CD4-positive, alpha-beta T cell treated with Interleukin-4 for 4 hours (primary cell): ENCODE data around the gene EDEM2.
"Not testable (repeated sequence)": the region's sequence is repeated elsewhere in the genome, so short reads cannot be mapped to it uniquely, and the experiment has no call there.

Experiments
- DNase-seq: peaks from one replicate; pipeline ENCODE4 v3.0.0-alpha.2; 2020

EDEM2 gene

DNA sequence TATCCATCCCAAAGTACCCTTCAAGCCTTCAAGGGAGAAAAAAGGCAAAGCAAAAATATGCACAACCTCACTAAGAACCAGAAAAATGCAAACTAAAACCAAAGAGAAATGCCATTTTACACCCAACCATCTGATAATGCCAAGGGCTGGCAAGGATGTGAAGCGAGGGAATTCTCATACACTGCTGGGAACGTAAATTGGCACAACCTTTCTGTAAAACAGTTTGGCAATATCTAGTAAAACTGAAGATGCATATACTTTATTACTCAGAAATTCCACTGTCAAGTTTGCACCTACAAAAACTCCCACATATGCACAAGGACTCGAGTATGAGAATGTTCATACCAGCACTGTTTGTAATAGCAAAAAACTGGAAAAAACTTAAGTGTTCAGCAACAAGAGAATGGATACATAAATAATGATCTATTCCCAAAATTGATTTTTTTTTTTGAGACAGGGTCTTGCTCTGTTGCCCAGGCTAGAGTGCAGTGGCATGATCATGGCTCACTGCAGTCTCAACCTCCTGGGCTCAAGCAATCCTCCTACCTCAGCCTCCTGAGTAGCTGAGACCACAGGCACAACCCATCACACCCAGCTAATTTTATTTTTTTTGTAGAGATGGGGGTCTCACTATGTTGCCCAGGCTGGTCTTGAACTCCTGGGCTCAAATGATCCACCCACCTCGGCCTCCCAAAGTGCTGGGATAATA, 21.7 kb upstream of the EDEM2 start:
- DNase-seq = not testable (repeated sequence)

DNA sequence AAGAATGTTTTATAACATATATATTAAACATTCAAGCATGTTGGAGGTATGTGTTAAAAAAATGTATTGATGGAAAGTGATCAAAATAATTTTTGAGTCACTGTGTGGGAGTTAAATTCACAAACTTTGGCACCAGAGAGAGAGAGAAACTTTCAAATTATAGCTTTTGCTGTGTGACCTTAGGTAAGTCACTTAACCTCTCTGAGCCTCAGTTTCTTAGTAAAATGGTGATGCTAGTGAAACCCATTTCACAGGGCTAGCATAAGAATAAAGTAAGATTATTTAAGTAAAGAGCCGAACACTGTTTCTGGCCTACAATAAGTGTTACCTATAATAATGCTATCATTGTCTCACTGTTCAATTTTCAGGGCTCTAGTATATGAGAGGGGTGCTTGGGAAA, 20.7 kb upstream of the EDEM2 start:
- no peak for DNase-seq

DNA sequence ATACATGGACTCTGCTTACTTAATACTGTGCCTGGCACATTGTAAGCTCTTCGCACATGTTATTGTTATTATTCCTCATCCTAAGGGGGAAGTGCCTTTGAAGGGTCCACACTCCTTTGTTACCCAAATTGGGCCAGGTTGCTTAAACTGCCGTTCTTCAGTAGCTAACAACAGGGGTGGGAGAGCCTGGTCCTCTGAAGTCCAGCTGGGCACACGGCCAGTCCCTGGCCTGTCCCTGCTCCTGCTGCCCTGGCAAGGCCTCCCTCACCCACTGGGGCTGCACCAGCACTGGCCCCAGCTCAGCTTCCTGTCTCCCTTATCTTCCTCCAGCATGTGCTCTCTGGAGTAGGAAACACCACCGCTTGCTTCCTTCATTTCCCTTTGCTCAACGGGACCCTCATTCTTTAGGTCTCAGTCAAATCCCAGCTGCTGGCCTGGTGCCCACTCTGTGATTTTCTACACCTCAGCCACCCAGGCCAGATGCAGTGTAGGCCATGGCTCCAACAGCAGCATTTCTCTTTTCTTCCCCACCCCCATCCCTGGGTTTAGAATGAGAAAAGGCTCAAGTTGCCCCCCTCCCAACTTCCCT, 19.2 kb upstream of the EDEM2 start:
- no peak for DNase-seq

DNA sequence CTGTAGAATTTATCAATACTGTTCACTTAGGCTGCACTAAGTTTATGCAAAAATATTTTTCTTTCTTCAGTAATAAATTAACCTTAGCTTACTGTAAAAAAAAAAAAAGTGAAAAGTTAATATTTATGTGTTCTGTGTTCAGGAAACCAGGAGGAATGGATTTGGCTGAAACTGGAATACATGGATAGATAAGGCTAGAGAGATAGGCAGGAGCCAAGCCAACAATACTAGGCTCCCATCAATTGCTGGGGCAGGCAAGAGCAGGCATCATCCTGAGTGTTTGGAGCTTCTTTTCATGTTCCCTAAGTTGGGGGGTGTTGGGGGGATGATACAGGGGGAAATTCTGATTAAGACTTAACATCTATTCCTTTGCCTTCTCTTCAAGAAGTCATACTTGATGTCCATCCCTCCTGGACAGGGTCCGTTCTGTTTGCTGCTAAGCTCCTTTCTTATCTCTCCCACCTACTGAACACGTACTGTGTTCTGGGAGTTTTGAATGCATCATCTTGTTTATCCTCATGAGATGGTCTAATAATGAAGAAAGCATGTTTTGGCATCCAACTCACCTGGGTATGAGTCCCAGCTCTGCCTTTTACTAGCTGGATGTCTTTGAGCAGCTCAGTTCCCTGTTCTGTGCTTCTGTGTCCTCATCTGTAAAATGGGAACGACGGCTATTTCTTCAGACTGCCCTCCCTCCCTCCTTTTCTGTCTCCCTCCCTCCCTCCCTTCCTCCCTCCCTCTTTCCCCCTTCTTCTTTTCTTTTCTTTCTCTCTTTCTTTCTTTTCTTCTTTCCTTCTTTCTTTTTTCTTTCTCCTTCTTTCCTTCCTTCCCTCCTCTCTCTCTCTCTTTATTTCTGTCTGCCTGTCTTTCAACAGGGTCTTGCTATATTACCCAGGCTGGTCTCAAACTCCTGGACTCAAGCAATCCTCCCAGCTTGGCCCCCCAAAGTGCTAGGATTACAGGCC, 18.4 kb upstream of the EDEM2 start:
- no peak for DNase-seq

DNA sequence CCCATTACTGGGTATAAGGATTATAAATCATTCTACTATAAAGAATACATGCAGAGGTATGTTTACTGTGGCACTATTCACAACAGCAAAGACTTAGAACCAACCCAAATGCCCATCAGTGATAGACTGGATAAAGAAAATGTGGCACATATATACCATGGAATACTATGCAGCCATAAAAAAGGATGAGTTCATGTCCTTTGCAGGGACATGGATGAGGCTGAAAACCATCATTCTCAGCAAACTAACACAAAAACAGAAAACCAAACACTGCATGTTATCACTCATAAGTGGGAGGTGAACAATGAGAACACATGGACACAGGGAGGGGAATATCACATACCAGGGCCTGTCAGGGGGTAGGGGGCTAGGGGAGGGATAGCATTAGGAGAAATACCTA, 17.4 kb upstream of the EDEM2 start:
- DNase-seq = not testable (repeated sequence)

DNA sequence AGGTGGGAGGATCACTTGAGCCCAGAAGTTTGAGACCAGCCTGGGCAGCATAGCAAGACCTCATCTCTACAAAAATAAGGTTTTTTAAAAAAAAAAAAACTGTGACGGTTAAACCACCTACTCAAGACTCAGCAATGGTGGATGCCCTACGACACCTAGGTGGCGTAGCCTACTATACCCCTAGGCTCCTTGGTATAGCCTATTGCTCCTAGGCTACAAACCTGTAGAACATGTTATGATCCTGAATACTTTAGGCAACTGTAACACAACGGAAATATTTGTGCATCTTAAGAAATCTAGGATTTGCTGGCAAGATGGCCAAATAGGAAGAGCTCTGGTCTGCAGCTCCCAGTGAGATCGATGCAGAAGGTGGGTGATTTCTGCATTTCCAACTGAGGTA, 13.2 kb upstream of the EDEM2 start:
- not testable (repeated sequence) for DNase-seq

DNA sequence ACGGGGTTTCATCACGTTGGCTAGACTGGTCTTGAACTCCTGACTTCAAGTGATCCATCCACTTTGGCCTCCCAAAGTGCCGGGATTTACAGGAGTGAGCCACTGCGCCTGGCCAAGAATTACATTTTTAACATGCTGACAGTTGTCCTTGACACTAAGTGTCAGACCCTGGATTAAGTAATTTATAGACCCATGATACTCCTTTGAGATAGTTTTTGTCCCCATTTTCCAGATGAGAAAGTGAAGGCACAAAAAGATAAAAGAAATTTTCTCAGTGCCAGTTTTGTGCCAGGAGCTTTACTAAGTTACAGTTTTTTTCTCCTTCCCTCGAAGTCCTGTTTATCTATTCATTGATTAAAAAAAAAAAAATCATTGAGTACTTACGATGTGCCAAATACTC, 9.8 kb upstream of the EDEM2 start:
- no peak for DNase-seq

DNA sequence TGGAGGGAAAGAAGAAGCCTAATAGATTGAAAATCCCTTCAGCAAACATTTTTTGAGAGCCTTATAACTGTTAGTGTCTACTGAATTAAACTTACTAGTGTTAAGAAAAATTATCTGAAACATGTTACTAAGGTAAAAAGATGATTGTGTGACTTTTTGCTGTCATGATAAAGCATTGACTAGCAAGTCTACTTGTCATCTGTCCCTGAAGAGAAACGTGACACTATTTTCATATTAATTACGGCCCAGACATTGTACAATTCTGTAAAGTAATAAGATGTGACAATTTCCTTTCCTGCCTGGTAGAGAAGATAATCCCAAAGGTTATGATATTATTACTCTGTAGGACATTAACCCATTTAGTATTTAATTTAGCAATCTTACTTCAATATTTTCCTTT, 8.8 kb upstream of the EDEM2 start:
- no peak for DNase-seq

DNA sequence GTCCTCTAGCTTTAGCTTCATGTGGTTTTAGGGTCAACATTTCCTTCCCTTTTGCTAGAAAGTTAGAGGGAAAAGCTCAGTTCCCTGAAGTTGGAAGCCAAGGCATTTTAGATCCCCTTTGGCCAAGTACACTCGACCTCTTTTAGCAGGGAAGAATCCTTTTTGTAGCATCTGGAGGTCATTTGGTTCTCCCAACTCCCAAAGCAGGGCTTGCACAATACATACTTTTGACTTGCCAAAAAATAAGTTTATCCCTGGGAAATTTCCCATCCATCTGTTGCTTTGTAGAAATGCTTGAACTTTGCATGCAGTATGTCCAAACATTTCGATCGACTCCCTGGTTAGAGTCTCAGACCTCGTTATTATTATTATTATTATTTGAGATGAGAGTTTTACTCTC, 4.6 kb upstream of the EDEM2 start:
- DNase-seq = no peak

DNA sequence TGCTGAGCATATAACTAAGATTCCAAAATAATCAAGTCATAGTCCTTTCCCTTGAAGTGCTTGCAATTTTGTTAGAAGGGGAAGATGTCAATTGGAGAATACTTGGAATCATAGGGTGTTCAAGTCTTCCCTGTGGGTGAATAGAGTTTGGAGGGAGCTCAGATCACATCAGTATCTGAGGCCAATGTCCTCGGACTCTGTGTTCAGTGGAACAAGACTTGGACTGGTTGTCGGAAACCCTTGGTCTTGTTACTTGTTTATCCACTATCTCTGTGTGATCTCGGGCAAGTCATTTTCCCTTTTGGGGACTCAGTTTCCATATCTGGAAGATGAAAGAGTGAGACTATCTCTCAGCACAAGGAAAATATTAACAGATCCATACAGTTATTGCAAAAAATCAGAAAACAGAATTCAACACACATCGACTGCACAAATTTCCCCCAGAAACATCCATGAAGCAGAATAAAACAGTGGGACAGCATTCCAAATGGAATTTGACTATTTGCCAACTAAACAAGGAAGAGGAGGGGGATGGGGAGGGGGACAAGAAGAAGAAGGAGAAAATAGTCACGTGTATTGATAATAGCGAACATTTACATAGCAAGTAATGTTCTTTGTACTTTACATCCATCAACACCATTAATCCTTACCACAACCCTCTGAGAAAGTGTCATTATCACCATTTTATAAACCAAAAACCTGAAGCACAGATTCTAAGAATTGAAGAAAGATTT, 3.9 kb upstream of the EDEM2 start:
- DNase-seq = no peak

DNA sequence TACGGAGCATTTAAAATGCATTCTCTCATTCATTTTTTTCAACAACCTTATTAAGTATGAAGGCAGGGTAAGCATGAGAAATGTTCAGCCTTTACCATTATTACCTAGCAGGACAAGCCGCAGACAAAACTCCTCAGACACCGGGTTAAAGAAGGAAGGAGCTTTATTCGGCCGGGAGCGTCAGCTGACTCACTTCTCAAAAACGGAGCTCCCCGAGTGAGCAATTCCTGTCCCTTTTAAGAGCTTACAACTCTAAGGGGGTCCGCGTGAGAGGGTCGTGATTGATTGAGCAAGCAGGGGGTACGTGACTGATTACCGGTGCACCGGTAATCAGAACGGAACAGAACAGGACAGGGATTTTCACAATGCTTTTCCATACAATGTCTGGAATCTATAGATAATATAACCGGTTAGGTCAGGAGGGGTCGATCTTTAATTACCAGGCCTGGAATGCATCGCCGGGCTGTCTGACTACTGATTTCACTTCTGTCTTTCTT, 487 bp upstream of the EDEM2 start:
- not testable (repeated sequence) for DNase-seq

DNA sequence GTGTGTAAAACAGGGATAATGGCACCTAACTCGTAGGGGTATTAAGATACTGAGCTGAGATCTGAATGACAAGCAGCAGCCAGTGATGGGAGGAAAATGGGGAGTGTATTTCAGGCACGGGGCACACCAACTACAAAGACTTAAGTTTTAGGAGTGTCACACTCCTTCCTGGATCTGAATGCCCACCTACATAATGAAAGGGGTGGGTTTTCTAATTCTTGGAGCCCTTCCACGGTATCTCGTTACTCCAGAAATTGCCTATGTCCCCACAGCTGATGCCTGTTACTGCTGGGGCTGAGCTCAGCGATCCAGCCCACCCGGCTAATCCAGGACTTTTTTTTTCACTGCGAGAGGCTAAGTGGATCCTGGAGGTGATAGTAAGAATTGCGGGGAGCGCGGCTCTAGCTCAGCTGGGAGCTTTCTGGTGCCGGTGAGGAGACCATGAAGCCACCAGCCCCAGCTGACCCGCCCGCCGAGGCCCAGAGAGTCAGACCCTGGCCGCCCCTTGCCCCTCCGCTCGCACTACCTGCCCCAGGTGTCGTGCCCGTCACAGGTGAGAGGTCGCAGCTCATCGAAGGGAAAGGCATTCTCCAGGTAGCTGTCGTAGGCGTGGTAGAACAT, 727 bp downstream of the EDEM2 start:
- DNase-seq = peak; percentile 4

DNA sequence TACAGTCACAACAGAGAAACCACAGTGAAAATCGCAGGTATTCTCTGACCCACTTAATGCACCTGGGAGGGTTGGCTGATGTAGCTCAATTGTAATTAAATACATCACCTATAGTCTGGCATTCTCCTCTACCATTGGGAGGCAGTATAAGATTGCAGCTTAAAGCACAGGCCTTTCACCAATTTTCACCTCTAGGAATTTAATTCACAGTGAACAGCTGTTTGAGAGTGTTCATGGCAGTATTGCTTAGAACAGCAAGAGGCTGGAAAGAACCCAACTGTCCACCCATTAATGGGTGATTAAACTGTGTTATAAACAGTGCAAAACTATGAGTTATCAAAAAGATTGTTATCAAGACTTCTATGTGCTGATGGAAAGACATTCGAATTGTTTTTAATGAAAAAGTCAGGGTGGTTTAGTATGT, 2.0 kb downstream of the EDEM2 start:
- peak; percentile 67 for DNase-seq

DNA sequence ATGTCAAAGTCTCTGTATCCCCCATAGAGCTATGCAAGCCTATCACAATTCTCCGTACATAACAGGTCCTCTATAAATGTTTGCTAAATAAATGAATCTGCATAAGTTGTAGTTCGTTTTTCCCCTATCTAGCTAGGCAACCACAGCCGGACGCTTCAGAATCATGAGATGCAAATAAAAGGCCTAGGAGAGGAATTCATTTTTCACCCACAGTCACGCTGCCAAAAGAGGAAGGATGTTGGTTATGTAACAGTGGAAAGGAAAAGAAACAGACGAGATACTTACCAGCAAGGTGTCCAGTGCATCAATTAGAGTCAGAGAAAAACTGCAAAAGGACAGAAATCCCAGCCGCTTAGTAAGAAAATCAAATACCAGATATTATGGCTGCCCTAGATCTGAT, 2.4 kb downstream of the EDEM2 start:
- peak; percentile 15 for DNase-seq

DNA sequence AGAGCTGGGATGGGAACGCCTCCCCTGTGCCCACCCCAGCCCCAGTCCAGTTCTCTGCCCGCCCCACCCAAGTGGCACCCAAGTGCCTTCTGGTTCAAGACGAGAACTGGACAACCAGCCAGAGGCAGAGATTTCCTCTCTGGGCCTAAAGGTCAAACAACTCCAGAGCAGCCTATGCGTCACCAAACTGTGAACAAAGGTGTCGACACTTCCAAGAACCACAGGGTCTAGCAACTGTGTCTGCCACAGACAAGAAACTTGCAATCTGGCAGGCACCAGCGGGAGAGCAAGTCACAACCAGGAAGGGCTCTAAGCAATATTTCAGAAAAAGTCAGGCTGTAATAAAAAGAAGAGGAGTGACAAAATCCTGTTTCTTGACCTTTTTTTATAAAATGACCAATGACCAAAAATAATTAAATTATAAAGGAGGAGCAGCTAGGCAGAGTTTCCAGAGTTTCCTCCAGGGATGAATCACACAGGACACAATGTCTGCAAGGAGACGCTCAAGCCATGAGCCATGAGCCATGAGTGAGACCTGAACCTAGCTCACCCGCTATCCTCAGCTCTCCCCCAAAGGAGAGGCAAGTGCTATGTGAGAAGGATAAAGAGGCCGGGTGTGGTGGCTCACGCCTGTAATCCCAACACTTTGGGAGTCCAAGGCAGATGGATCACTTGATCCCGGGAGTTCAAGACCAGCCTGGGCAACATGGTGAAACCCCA, 11.1 kb downstream of the EDEM2 start:
- DNase-seq = no peak

DNA sequence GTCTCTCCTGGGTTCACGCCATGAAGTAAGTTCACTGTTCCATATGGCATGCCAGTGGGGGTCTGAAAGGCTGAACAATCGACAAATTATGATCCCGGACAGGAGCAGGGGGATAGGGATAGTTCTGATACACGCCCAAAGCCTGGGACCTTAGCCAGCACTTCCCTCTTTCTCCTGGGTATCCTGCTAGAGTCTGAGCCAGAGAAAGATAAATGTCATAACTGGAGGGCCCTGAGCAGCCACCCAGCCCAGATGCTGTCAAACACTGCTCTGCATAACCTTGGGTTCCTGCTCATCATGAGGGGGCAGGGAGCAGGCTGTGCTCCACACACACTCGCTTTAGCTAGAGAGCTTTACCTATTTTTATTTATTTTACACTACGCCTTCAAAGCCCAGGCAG, 12.3 kb downstream of the EDEM2 start:
- no peak for DNase-seq

DNA sequence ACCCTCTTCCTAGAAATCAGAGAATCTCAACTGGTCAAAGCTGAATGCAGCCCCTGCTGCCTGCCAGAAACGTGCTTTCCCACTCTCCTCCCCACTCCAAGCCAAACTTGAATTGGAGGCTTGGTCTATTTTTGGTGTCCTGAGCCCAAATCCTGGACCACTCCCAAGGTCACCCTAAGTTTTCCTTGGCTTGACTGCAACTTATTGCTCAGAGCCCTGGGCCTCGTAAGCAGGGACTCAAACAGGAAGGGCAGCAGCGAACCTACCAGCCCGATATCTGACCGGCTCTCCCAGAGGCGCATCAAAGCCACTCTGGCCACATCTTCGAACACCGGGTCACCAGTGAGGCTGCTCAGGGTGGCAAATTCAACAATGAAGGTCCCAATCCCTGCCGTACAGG, 12.7 kb downstream of the EDEM2 start:
- DNase-seq = no peak

DNA sequence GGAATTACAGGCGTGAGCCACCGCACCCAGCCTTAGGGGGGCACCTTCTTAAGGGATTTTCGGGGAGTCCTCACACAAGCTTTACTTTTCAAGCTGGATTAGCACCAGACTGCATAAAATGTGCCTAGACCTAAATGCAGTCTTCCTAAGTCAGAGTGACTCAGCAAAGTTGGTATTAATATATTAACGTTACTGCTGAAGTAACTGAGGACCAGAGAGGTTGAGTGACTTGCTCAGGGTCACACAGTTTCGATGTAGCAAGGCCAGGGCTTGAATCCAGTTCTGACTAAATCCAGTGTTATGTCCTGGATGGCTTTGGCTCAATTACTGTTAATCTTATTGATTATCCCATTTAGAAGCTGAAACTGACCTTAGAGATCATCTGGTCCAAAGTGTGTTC, 13.4 kb downstream of the EDEM2 start:
- DNase-seq = no peak

DNA sequence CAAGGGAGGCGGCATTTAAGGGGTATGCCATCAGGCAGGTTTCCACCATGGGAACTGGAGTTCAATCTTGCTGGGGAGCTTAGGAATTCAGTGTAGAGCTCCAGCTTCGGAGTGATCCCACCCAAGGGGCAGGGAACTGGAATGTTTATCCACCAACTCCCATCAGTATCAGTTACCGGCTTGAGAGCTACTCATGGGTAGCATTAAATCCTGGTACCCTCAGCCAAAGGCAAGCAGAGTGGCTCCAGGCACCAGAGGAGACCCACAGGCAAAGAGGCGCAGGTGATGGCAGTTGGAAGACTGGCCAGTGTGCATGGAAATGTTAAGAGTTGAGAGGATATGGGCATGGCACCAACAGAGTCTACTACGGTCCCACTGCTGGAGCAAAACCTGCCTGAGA, 14.1 kb downstream of the EDEM2 start:
- no peak for DNase-seq

DNA sequence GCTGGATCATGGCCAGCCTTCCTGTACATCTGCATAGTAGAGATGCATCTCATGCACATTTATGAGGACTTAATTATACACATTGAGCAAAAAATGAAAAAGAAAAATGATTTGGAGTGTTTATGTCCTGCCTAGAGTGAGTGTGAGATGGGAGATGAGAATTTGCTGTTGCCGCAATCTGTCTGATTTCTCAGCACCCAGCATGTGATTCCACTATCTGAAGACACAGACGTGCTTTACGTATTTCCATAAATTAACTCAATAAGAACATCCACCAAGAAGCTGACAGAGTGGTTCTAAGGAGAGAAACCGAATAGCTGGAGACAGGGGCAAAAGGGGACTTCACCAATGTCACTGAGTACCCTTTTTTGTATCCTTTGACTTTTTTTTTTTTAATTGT, 15.2 kb downstream of the EDEM2 start:
- no peak for DNase-seq

DNA sequence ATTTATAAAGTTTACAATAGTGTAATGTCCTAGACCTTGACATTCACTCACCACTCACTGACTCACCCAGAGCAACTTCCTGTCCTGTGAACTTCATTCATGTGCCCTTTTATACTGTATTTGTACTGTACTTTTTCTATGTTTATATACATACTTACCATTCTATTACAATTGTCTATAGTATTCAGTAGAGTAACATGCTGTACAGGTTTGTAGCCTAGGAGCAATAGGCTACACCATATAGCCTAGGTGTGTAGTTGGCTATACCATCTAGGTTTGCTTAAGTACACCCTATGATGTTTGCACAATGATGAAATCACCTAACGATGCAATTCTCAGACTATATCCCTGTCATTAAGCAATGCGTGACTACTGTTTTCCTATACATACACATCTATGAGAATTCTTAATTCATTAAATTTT, 17.5 kb downstream of the EDEM2 start:
- no peak for DNase-seq

DNA sequence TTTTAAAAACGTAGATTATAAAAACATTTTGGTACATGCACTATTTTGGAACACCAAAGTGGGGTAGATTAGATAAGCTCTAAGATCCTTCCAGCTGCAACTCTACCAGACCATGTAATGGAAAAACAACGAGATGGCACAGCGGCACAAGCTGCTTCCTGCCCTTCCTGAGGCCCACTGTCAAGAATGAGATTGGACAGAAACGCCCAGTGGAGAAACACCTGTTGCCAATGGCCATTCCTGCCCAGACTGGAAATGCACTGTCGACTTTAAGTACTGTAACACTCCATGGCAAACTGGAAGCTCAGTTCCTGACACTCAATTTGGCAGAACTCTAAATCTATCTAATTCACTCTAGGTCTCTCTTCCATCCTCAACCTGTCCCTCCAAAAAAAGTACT, 21.4 kb downstream of the EDEM2 start:
- DNase-seq = no peak
